GM10266 (cell line): Measurements from ENCODE around the gene SMCP.

Experiments
- DNase-seq: peaks from one replicate; pipeline ENCODE4 v3.0.0; 2012; ENCODE audit errors: extremely low spot score
- TF ChIP-seq, protein P1 (sequence below): IDR thresholded peaks from 2 replicates; pipeline ENCODE4 v1.5.1; 2012; ENCODE audit warnings: mild to moderate bottlenecking, low read depth; ENCODE audit not compliant: control insufficient read depth, insufficient read depth; ENCODE audit errors: missing control alignments

The SMCP gene, protein sequence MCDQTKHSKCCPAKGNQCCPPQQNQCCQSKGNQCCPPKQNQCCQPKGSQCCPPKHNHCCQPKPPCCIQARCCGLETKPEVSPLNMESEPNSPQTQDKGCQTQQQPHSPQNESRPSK

DNA sequence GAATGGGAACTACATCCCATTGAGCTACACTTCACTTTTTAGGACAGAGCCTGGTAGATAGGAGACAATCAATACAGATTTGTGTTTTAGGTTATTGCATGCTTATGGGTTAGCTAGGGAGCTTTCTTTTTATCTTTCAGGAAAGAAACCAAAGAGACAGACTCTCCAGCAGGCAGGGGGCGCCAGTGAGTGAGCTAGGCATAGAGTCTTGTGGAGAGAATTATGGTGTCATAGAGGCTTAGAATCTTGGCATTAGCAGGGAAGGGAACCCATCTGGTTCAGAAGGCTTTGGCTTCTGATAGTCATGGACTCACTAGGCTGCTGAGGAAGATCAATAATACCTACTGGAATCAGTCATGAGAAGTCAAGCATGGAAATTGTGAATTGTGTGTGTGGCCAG lies at the start of gene SMCP:
TSS of gene SMCP (plus strand) at position 281 of the 400 bp plus-strand sequence. CDS start 6,101 bp downstream, outside the sequence.
- DNase-seq = no peak
- TF ChIP-seq, protein P1, sequence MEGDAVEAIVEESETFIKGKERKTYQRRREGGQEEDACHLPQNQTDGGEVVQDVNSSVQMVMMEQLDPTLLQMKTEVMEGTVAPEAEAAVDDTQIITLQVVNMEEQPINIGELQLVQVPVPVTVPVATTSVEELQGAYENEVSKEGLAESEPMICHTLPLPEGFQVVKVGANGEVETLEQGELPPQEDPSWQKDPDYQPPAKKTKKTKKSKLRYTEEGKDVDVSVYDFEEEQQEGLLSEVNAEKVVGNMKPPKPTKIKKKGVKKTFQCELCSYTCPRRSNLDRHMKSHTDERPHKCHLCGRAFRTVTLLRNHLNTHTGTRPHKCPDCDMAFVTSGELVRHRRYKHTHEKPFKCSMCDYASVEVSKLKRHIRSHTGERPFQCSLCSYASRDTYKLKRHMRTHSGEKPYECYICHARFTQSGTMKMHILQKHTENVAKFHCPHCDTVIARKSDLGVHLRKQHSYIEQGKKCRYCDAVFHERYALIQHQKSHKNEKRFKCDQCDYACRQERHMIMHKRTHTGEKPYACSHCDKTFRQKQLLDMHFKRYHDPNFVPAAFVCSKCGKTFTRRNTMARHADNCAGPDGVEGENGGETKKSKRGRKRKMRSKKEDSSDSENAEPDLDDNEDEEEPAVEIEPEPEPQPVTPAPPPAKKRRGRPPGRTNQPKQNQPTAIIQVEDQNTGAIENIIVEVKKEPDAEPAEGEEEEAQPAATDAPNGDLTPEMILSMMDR = peak; percentile 15

DNA sequence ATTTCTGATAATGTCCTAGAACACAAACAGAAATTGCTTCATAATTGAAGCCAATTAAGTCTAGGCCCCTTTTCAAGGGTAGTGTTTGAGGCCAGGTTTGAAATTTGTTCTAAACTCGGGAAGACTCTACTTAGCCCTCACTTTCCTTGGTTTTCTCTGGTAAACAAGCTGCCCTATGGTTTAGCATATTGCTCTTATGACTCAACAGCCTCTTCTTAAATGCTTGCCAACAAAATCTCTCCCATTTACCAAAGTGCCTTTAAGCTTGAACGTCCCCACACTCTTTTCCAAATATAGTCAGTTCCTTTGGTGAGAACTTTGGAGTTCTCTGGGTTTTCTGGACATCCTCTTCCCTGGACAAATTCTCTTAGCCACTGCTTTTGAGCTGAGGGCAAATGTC lies 41.3 kb upstream of the SMCP start:
- no peak for DNase-seq
- TF ChIP-seq, protein P1 = no peak

DNA sequence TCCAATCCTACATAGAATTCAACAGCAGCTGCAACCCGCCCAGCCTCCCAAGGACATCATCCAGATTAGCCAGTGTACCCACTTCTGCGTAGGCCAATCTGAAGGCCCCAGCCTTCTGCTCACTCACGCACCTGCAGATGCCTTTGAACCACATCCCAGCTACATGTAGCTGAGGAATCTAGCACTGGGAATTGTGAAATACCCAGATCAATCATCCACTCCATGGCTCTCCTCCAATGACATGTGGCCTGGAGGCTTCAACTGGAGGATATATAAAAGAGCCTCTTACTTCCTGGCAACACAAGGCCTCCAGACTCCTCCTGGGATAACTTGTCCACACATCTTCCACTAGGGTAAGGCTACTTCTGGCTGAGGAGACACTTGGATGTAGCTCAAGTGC lies 35.6 kb upstream of the SMCP start, which contains the start of gene LCE6A:
TSS of gene LCE6A (plus strand) at position 301 of the 400 bp plus-strand sequence. CDS start 665 bp downstream, outside the sequence.
- DNase-seq = no peak
- TF ChIP-seq, protein P1 = no peak

DNA sequence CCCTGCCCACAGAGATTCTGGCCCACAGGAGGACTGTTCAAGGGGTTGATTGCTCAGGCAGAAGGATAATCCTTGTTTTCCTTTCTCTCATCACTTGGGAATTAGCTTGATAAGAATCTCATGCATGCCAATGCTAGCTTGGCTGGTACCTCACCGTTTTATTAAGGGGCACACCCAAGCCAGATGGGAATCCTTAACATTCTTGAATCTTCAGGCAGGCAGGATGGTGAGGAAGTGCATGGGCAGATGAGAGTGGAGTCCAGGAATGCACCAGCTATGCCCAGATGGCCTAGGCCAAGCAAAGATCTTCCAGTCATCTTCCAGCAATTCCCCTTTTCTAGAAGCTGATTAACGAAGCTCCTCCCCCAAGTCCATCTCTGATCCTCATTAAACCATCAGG lies 22.5 kb upstream of the SMCP start:
- DNase-seq = no peak
- TF ChIP-seq, protein P1 = no peak

DNA sequence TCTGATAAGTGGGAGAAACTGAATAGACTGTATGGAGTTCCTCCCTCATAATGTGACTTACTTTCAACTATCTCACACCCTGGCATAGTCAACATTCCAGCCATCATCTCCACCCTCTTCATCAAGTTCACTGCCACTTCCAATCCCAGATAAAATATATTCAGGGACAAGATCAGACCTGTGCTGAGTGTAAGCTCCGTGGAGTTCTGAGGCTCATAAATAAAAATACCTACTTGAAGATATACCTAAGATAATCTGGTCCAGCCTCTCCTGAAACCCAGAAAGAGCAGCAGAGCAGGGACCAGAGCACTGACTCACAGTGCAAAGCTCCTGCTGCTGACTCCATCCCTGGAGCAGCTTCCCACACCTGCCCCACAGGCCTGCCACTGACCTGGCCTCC lies 20.1 kb upstream of the SMCP start:
- no peak for DNase-seq
- TF ChIP-seq, protein P1 = no peak

DNA sequence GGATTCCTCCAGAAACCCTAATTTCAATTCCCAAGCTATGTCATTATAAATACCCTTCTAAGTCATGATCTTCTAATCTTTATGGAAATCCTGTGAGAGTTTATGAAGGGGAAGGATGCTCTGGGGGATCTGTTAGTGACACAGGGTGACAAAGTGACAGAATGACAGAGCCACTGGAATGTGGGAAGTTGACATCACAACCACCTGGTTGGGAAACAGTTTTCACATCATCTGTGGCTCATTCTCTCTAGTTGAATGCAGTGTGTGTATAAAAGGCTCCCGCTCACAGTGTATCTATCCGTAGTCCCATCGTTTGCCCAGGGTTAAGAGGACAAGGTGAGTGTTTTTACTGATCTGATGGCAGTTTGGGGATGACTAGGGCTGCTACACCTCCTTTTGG lies 18.4 kb upstream of the SMCP start, which contains the start of gene LCE7A:
TSS of gene LCE7A (plus strand) at position 301 of the 400 bp plus-strand sequence. CDS start 702 bp downstream, outside the sequence.
- TF ChIP-seq, protein P1 = no peak
- DNase-seq = no peak

DNA sequence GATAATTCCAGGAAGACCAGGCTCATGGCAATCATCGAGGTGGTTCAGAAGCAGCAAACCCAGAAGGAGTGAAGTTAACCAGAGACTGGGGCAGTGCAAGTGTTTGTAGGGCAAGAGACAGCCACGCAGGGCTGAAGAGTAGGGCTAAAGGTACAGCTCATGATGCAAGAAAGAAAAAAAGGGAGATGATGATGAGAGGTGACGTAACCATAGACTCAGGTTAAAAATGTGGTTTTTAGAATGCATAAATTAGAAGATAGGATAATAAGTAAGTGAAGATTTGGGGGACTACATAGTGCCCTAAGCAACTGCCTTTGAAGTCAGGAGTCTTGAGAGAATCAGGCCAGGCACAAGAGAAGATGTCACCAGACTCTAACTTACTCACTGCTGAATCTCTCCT lies 18.0 kb upstream of the SMCP start:
- TF ChIP-seq, protein P1 = no peak
- no peak for DNase-seq
